ENCODE data around the gene DUSP28.
A peak's percentile ranks its signal among the peaks of the same experiment; 100 is the strongest.
"Not testable (repeated sequence)": the region's sequence is repeated elsewhere in the genome, so short reads cannot be mapped to it uniquely, and the experiment has no call there.

Gene DUSP28

GRCh38 chr2:240557808-240558207, 2.3 kb upstream of the DUSP28 start, which contains the start of gene ANKMY1:
TSS of gene ANKMY1 (minus strand) at chr2:240557988. CDS start at chr2:240557335, 653 bp downstream.
- no peak for ATAC-seq (replicated peaks; ENCODE audit: extremely low read depth, poor library complexity, severe bottlenecking)
- Mint-ChIP-seq H3K9me3 (no peaks in the 10 kb centered on the region), H3K27ac (ENCODE audit: low read depth) (peak within 1 kb of the TSS; percentile 71), H3K36me3 (ENCODE audit: insufficient read depth) (peaks cover 22% of the 10 kb centered on the region), H3K4me3 (peak within 1 kb of the TSS; percentile 87), H3K4me1 (peaks cover 40% of the 10 kb centered on the region), H3K27me3 (no peaks in the 10 kb centered on the region)
- no peak for DNase-seq (ENCODE audit: low spot score in 2 of 2)

GRCh38 chr2:240558236-240558761, 1.9 kb upstream of the DUSP28 start:
- Mint-ChIP-seq H3K9me3 (no peaks in the 10 kb centered on the region), H3K4me1 (peaks cover 41% of the 10 kb centered on the region), H3K27ac (ENCODE audit: low read depth) (no peak overlapping the region), H3K4me3 (peak overlapping the region; percentile 87), H3K36me3 (ENCODE audit: insufficient read depth) (peaks cover 22% of the 10 kb centered on the region), H3K27me3 (no peaks in the 10 kb centered on the region)
- DNase-seq (ENCODE audit: low spot score in 2 of 2) (no peak), ATAC-seq (replicated peaks; ENCODE audit: extremely low read depth, poor library complexity, severe bottlenecking) (no peak)

GRCh38 chr2:240559286-240559685, 871 bp upstream of the DUSP28 start:
- Mint-ChIP-seq H3K4me3 (peak overlapping the region; percentile 87), H3K27me3 (no peaks in the 10 kb centered on the region), H3K27ac (ENCODE audit: low read depth) (no peak overlapping the region), H3K9me3 (no peaks in the 10 kb centered on the region), H3K4me1 (peaks cover 50% of the 10 kb centered on the region), H3K36me3 (ENCODE audit: insufficient read depth) (peaks cover 22% of the 10 kb centered on the region)
- DNase-seq (ENCODE audit: low spot score in 2 of 2) (no peak), ATAC-seq (replicated peaks; ENCODE audit: extremely low read depth, poor library complexity, severe bottlenecking) (no peak)

- H3K27ac Mint-ChIP-seq (ENCODE audit: low read depth), result peak overlapping the region; percentile 91
- peaks cover 33% of the 10 kb centered on the region for H3K36me3 Mint-ChIP-seq (ENCODE audit: insufficient read depth)
- peak overlapping the region; percentile 87 for H3K4me3 Mint-ChIP-seq
- H3K9me3 Mint-ChIP-seq, result no peaks in the 10 kb centered on the region
- ATAC-seq (replicated peaks; ENCODE audit: extremely low read depth, poor library complexity, severe bottlenecking) (peak; percentile 45), DNase-seq (ENCODE audit: low spot score in 2 of 2) (peak; percentile 99 to 100)
- H3K27me3 Mint-ChIP-seq, result no peaks in the 10 kb centered on the region
- peaks cover 64% of the 10 kb centered on the region for H3K4me1 Mint-ChIP-seq
Observed at GRCh38 chr2:240560480-240561324, 545 bp downstream of the DUSP28 start.

GRCh38 chr2:240561325-240561971, 1.3 kb downstream of the DUSP28 start:
- H3K4me1 Mint-ChIP-seq, result peaks cover 66% of the 10 kb centered on the region
- H3K36me3 Mint-ChIP-seq (ENCODE audit: insufficient read depth), result peaks cover 39% of the 10 kb centered on the region
- DNase-seq (ENCODE audit: low spot score in 2 of 2) (peak in 1 of 2 donors; percentile 11), ATAC-seq (replicated peaks; ENCODE audit: extremely low read depth, poor library complexity, severe bottlenecking) (no peak)
- H3K9me3 Mint-ChIP-seq, result no peaks in the 10 kb centered on the region
- H3K27me3 Mint-ChIP-seq, result no peaks in the 10 kb centered on the region
- peak overlapping the region; percentile 91 for H3K27ac Mint-ChIP-seq (ENCODE audit: low read depth)
- H3K4me3 Mint-ChIP-seq, result peak overlapping the region; percentile 87

- DNase-seq (ENCODE audit: low spot score in 2 of 2), result peak in 1 of 2 donors; percentile 7
- Mint-ChIP-seq H3K4me1 (peaks cover 72% of the 10 kb centered on the region), H3K36me3 (ENCODE audit: insufficient read depth) (peaks cover 38% of the 10 kb centered on the region), H3K4me3 (peak overlapping the region; percentile 91)
- H3K9me3 Mint-ChIP-seq; ATAC-seq (replicated peaks; ENCODE audit: extremely low read depth, poor library complexity, severe bottlenecking); H3K27ac Mint-ChIP-seq (ENCODE audit: low read depth); H3K27me3 Mint-ChIP-seq: not testable (repeated sequence)
Observed at GRCh38 chr2:240563231-240563630, 3.1 kb downstream of the DUSP28 start.

GRCh38 chr2:240563951-240564560, 3.9 kb downstream of the DUSP28 start:
- peak in 1 of 2 donors; percentile 4 for DNase-seq (ENCODE audit: low spot score in 2 of 2)
- Mint-ChIP-seq H3K27ac (ENCODE audit: low read depth) (peak overlapping the region; percentile 98), H3K36me3 (ENCODE audit: insufficient read depth) (peaks cover 37% of the 10 kb centered on the region), H3K9me3 (no peaks in the 10 kb centered on the region), H3K4me1 (peaks cover 65% of the 10 kb centered on the region), H3K27me3 (no peaks in the 10 kb centered on the region), H3K4me3 (peak overlapping the region; percentile 91)
- no peak for ATAC-seq (replicated peaks; ENCODE audit: extremely low read depth, poor library complexity, severe bottlenecking)

GRCh38 chr2:240564561-240565332, 4.6 kb downstream of the DUSP28 start:
- H3K4me3 Mint-ChIP-seq, result peak overlapping the region; percentile 91
- H3K4me1 Mint-ChIP-seq, result peaks cover 64% of the 10 kb centered on the region
- peak overlapping the region; percentile 98 for H3K27ac Mint-ChIP-seq (ENCODE audit: low read depth)
- H3K36me3 Mint-ChIP-seq (ENCODE audit: insufficient read depth), result peaks cover 34% of the 10 kb centered on the region
- DNase-seq (ENCODE audit: low spot score in 2 of 2) (peak in 1 of 2 donors; percentile 18), ATAC-seq (replicated peaks; ENCODE audit: extremely low read depth, poor library complexity, severe bottlenecking) (no peak)
- no peaks in the 10 kb centered on the region for H3K27me3 Mint-ChIP-seq
- H3K9me3 Mint-ChIP-seq, result no peaks in the 10 kb centered on the region

GRCh38 chr2:240565333-240566202, 5.4 kb downstream of the DUSP28 start:
- Mint-ChIP-seq H3K4me3 (peak overlapping the region; percentile 91), H3K36me3 (ENCODE audit: insufficient read depth) (peaks cover 37% of the 10 kb centered on the region), H3K27me3 (no peaks in the 10 kb centered on the region), H3K4me1 (peaks cover 67% of the 10 kb centered on the region), H3K9me3 (no peaks in the 10 kb centered on the region), H3K27ac (ENCODE audit: low read depth) (peak overlapping the region; percentile 98)
- peak; percentile 65 for ATAC-seq (replicated peaks; ENCODE audit: extremely low read depth, poor library complexity, severe bottlenecking)
- DNase-seq (ENCODE audit: low spot score in 2 of 2), result peak; percentile 82 to 92

GRCh38 chr2:240566203-240567136, 6.3 kb downstream of the DUSP28 start:
- ATAC-seq (replicated peaks; ENCODE audit: extremely low read depth, poor library complexity, severe bottlenecking) (peak; percentile 59), DNase-seq (ENCODE audit: low spot score in 2 of 2) (peak; percentile 87 to 89)
- Mint-ChIP-seq H3K4me3 (peak overlapping the region; percentile 91), H3K27me3 (no peaks in the 10 kb centered on the region), H3K9me3 (no peaks in the 10 kb centered on the region), H3K4me1 (peaks cover 71% of the 10 kb centered on the region), H3K36me3 (ENCODE audit: insufficient read depth) (peaks cover 32% of the 10 kb centered on the region), H3K27ac (ENCODE audit: low read depth) (peak overlapping the region; percentile 98)
